Spleen (tissue), 7 donors: Measurements from ENCODE around the gene PPP1R13B.

ENCODE experiments used
- POLR2AphosphoS5 ChIP-seq, 3 donors: sonication (generic); formaldehyde crosslinking; IDR thresholded peaks; one replicate each; pipeline ENCODE4 v1.5.1; 2017; ENCODE audit warnings: antibody characterized with exemption in 3 of 3
- TF ChIP-seq, protein P1 (sequence below), 11 experiments: fragments of 200-600 bp in 7 of 11; fragments of 450-650 bp in 4 of 11; sonication (generic) in 4 of 11; IDR thresholded peaks in 8 of 11; conservative IDR thresholded peaks in 3 of 11; 1 replicate in 7 of 11; 2 replicates in 4 of 11; pipeline versions ENCODE4 v1.4.0 to v1.8.0; 2016 to 2021; ENCODE audit warnings: antibody characterized with exemption in 11 of 11, inconsistent platforms in 4 of 11, mild to moderate bottlenecking in 1 of 11
- donor health status: DM: no; HTN: no; CAD: no; lungs with moderate emphysema.
- donor health status: DM: no; HTN: no; CAD: no.
- donor health status: DM: no; HTN: no; CAD: no.

DNA sequence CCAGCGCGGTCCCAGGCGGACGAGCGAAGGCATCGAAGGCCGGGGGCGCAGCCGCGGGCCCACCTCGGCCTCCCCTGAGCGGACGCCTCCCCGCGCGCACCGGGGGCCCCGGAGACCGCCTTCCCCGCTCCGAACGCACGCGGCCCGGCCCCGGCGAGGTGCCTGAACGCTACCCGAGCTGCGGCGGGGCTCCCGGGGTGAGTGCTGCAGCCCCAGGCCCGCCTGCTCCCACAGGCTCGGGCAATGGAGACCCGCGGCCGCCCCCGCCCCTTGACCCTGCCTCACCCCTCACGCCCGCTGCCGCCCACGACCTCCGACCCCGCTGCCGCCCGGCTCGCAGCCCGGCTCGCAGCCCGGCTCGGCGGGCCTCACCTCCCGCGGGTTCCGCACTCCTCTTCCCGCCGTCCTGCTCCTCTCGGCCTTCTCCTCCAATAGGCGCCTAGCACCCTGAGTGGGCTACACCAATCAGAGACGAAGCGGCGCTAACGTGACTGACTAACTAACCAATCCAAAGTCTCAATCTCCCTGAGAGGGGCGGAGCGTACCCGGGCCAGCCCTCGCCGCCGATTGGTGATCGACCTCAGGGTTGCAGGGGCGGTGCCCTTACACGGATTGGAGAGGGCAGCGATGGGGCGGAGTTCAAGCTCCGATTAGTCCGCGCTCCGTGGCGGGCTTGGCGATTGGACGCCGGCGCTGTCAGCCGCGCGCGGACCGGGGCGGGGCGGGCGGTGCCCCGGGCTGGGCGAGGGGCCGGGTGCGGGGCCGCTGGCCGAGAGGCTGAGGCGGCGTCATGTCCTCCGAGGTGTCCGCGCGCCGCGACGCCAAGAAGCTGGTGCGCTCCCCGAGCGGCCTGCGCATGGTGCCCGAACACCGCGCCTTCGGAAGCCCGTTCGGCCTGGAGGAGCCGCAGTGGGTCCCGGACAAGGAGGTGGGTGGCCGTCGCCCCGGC, 132.0 kb downstream of the PPP1R13B start, which contains the start of the genes XRCC3 and ZFYVE21:
- TF ChIP-seq, protein P1, sequence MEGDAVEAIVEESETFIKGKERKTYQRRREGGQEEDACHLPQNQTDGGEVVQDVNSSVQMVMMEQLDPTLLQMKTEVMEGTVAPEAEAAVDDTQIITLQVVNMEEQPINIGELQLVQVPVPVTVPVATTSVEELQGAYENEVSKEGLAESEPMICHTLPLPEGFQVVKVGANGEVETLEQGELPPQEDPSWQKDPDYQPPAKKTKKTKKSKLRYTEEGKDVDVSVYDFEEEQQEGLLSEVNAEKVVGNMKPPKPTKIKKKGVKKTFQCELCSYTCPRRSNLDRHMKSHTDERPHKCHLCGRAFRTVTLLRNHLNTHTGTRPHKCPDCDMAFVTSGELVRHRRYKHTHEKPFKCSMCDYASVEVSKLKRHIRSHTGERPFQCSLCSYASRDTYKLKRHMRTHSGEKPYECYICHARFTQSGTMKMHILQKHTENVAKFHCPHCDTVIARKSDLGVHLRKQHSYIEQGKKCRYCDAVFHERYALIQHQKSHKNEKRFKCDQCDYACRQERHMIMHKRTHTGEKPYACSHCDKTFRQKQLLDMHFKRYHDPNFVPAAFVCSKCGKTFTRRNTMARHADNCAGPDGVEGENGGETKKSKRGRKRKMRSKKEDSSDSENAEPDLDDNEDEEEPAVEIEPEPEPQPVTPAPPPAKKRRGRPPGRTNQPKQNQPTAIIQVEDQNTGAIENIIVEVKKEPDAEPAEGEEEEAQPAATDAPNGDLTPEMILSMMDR (IDR thresholded peaks at IDR 0.05 in 8 of 11, conservative IDR thresholded peaks at IDR 0.05 in 3 of 11) = peak in 1 of 11 experiments; percentile 23
- TF ChIP-seq POLR2AphosphoS5 (IDR thresholded peaks at IDR 0.05) = peak; percentile 73 to 88 (median 87)
